ENCODE measurements around the gene XRCC5. TPM values are rescaled to one million over a fixed set of nuclear protein-coding genes. Genes with fewer than 3 reads are reported as not detected.
A peak's percentile ranks its signal among the peaks of the same experiment; 100 is the strongest.

The XRCC5 gene
- total RNA-seq, 1 donor from 2014 or later = 360 TPM

- no peak for TF ChIP-seq CTCF (conservative IDR thresholded peaks at IDR 0.05; ENCODE audit: low read depth, low read length)
- no peak overlapping the region for H3K4me3 ChIP-seq (ENCODE audit: low read depth, low read length)
Observed at GRCh38 chr2:216101109-216101508, 8.0 kb upstream of the XRCC5 start.

DNA sequence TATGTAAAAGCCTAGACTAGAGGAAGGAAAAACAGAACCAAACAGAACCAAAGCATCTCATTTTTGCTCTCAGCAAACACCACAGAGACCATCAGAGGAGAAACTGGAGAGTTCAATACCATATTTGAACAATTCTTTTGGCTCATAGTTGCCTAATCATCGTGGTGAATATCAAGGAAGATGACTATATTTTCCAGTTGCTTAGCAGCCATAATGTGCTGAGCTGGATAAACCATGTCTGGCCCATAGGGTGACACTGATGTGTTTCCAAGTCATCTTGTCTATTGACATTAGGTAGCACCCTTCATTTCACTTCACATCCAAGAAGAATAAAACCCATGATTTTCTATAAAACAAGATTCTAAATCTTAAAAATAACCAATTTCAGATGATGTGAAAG lies 5.9 kb upstream of the XRCC5 start:
- TF ChIP-seq CTCF (conservative IDR thresholded peaks at IDR 0.05; ENCODE audit: low read depth, low read length) = no peak
- no peak for DNase-seq (ENCODE audit: low read depth)
- H3K4me3 ChIP-seq (ENCODE audit: low read depth, low read length) = no peak overlapping the region

More at GRCh38 chr2:216101109-216101508, 8.0 kb upstream of the XRCC5 start:
- no peak for DNase-seq (ENCODE audit: low read depth)

DNA sequence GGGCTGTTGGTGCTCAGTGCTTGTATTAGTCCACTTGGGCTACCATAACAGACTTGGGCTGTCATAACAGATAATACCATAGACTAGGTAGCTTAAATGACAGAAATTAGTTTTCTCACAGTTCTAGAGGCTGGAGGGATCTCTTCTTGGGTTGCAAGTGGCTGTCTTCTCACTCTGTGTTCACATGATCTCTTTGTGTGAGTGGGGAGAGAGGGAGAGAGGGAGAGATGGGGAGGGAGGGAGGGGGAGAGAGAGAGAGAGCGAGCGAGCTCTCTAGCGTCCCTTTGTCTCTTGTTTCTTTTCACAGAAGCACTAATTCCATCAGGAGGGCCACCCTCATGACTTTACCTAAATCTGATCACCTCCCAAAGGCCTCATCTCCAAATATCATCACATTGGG lies 4.5 kb upstream of the XRCC5 start:
- no peak for TF ChIP-seq CTCF (conservative IDR thresholded peaks at IDR 0.05; ENCODE audit: low read depth, low read length)
- no peak overlapping the region for H3K4me3 ChIP-seq (ENCODE audit: low read depth, low read length)
- no peak for DNase-seq (ENCODE audit: low read depth)

DNA sequence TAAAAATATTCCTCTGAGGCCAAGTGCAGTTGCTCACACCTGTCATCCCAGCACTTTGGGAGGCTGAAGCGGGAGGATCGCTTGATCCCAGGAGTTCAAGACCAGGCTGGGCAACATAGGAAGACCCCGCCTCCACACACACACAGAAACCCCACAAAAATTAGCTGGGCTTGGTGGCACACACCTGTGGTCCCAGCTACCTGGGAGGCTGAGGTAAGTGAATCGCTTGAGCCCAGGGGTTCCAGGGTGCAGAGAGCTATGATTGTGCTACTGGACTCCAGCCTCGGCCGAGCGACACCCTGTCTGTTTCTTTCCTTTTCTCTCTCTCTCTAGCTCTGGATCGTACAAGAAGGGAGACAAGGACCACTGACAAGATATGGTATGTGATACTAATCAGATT lies 1.8 kb upstream of the XRCC5 start:
- no peak for TF ChIP-seq CTCF (conservative IDR thresholded peaks at IDR 0.05; ENCODE audit: low read depth, low read length)
- DNase-seq (ENCODE audit: low read depth) = no peak
- H3K4me3 ChIP-seq (ENCODE audit: low read depth, low read length) = peak overlapping the region; percentile 81

DNA sequence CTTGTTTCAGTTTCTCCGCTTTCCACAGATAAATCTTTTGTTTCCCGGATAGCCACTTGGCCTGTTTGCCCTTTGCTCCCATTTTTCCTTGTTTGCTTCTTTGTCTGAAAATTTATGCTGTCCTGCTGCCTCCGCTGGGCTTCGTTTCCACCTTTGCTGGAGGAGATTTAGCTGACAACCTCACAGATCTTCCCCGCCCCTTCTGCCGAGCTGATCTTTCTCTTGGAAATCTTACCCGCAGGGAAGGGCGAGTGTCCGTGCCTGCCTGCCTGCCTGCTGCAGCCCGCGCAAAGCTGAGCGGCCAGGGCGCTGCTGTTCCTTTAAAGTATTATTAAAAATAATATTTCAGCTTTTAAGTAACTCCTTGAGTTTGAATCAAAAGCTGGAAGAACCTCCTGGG lies 1.4 kb upstream of the XRCC5 start:
- H3K4me3 ChIP-seq (ENCODE audit: low read depth, low read length) = peak overlapping the region; percentile 81
- no peak for DNase-seq (ENCODE audit: low read depth)
- TF ChIP-seq CTCF (conservative IDR thresholded peaks at IDR 0.05; ENCODE audit: low read depth, low read length) = no peak

DNA sequence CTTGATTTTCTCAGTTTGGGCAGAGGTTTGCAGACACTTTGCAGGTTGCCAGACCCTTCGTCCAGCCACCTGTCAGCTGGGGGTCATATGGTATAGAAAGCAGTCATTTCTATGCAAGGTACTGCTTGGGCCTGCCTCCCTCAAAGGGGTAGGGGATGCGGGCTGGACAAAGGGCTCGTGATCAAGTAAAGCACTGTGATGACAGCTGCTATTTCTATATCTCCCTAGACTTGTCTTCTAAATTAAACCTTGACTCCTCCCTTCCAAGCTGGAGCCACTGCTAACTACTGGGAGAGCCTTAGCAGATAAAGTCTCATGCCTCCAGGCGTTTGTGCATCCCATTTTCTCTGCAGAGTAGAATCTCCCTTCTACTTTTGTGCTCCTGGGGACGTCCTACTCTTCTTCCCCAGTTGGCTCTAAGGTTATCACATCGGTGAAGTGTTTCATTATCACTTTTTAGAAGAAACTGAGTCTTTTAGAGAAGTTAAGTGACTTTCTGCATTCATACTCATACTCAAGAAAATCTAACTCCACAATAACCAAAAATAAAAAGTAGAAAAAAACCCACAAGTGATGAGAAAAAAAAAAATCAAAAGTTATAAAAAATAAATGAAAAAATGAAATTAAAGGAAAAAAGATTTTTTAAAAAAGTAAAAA lies 710 bp upstream of the XRCC5 start:
- no peak for DNase-seq (ENCODE audit: low read depth)
- peak overlapping the region; percentile 81 for H3K4me3 ChIP-seq (ENCODE audit: low read depth, low read length)
- TF ChIP-seq CTCF (conservative IDR thresholded peaks at IDR 0.05; ENCODE audit: low read depth, low read length) = no peak

DNA sequence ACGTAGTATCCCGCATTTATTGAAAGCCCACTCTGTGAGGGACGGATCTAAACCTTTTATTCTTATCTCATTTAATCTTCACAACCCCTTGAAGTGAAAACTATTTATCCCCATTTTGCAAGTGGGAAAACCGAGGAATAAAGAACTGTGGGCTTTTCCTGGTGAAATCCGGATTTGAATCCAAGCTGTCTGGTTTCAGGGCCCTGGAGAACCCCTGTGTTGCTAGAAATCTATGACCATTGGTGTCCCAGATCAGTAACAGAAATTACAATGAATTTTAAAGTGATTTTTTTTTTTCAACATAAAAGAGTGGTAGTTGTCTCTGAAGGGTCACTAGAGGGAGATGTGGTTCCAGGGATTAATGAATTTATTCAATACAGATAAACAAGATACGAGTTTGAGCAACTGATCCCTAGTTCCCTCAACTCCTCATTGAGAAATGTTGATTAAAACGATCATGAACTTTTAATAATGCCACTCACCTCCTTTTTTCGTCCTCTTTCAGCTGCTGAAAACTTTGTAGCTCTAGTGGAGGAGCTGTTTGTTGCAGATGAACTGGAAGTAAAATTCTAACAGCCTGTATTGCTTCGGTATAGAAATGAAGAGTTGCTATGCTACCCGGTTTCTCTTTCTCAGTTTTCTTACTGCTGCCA lies 940 bp downstream of the XRCC5 start:
- TF ChIP-seq CTCF (conservative IDR thresholded peaks at IDR 0.05; ENCODE audit: low read depth, low read length) = peak; percentile 55
- H3K4me3 ChIP-seq (ENCODE audit: low read depth, low read length) = peak overlapping the region; percentile 81
- DNase-seq (ENCODE audit: low read depth) = no peak
